G401.6 (cell line): ENCODE data around the gene PITPNM3.

Experiments used
- FAIRE-seq: peaks from 2 replicates; lab custom pipeline; 2012; peaks lifted over from hg19 to GRCh38; lab: Jason Lieb, UNC

Gene PITPNM3

GRCh38 chr17:6439951-6440350, 116.4 kb downstream of the PITPNM3 start:
- FAIRE-seq, result no peak

DNA sequence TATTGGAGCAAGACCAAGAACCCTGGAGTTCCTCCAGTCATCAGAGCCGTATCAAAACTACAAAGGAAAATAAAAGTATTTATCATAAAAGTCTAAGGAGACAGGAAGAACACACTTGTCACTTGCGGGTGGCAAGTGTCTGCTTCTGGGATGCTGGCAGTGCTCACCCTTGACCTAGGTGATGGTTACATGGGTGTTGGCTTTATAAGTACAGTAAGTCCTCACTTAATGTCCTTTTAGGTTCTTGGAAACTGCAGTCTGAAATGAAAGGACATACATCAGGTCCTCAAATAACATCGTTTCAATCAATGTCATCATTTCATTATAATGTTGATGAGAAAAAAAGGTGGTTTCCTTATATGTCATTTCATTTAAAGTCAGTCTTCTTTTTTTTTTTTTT, 118.4 kb downstream of the PITPNM3 start:
- no peak for FAIRE-seq

DNA sequence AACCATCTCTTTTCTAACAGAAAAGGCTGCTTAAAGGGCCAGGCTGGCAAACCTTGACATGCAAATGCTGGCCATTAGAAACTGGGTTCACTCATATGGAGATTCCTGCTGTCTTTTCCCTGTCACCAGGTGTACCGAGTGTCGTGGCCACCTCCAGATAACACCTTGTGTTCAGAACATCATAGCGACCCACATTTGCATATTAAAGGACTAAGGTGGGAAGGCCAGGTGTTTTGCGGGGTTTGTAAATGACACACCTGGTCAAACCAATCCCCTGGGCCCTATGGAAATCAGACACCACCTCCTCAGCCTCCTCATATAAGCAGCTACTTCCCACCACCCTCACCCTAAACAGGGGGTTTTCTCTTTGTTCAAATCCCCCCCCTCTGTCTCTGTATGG, 118.9 kb downstream of the PITPNM3 start:
- no peak for FAIRE-seq

GRCh38 chr17:6435968-6436367, 120.4 kb downstream of the PITPNM3 start:
- no peak for FAIRE-seq

- no peak for FAIRE-seq
Measured at GRCh38 chr17:6435051-6435450, 121.3 kb downstream of the PITPNM3 start, which contains the start of gene AIPL1. Gene AIPL1 (minus strand): TSS chr17:6435121. CDS start chr17:6435104, 17 bp downstream.

DNA sequence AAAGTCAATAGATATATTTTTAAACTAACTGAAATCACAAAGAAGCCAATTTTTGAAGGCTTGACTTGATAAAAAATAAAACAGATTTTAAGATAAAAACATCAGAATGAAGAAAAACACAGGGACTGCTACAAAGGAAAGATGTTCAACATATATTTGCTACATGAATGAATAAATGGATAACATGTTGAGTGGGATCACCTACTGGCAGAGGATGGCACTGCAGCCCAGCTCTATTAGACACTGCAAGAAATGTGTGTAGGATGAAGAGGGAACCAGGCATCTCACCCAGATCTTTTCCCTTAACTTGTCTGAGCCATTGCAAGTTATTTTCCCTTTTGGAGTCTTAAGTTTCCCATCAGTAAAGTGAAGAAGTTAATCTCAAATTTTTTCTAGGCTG, 125.6 kb downstream of the PITPNM3 start:
- no peak for FAIRE-seq

DNA sequence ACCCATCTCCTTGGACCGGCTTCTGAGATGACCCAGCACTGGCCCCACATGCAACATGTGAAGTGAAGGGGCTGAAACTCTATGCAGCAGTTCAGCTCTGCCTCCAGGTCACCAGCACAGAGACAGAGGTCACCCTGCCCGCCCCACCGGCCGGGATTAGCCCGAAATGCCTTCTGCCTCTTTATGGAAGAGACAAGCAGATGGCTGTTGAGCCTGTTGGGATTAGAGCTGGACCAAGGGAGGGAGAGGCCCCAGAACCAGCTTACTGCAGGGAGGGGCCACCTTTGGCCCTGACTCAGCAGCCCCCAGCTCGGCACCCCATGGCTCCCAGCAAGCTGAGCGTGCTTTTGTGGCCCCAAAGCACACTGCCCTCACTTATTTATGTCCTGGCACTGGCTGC, 127.1 kb downstream of the PITPNM3 start:
- no peak for FAIRE-seq

GRCh38 chr17:6428207-6428965, 128.0 kb downstream of the PITPNM3 start:
- FAIRE-seq, result no peak

DNA sequence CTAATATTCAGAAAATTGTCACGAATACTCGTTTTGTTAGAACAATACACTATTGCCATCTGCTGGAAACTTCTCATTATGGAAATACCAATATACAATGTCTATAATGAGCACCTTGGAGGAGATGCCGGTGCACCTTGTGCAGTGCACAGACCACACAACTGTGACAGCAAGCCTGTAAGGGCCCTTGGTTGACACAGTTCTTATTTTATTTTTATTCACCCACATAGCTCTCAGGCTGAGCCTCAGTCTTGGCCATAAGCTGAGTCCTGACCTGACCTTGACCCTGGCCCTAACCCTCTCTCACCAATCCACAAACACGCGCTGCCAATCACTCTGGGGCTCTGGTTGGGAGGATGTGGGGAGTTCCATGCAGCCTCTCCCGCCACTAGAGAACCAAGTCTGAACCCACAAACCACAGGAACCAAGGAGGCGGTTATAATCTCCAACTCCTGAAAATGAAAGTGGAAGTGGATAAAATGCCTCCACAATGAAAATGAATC, 129.0 kb downstream of the PITPNM3 start:
- FAIRE-seq, result no peak

- FAIRE-seq, result no peak
Measured at GRCh38 chr17:6426356-6427101, 129.8 kb downstream of the PITPNM3 start.

- FAIRE-seq, result no peak
Measured at GRCh38 chr17:6425407-6425806, 130.9 kb downstream of the PITPNM3 start.

DNA sequence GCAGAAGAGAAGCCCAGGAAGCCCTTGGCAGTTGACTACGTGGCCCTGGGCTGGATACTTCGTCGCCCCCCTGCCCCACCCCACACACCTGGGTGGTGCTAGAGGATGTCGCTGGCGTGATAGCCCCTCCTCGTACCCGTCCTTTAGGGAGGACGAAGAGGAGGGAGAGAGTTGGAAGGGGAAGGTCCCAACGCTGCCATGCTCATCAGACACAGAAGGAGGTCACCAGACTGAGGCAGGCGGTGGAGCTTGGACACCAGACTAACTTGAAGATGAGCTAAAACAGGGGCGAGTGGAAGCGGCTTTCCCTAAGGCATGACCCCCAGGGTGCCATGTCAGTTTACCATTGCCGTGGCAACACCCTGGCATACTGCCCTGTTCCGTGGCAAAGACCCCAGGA, 132.4 kb downstream of the PITPNM3 start:
- FAIRE-seq, result no peak

GRCh38 chr17:6422654-6423241, 133.6 kb downstream of the PITPNM3 start:
- FAIRE-seq, result no peak

GRCh38 chr17:6421700-6422604, 134.4 kb downstream of the PITPNM3 start:
- peak; percentile 21 for FAIRE-seq

- no peak for FAIRE-seq
Measured at GRCh38 chr17:6420173-6420641, 136.1 kb downstream of the PITPNM3 start.

GRCh38 chr17:6415616-6416015, 140.7 kb downstream of the PITPNM3 start:
- no peak for FAIRE-seq

GRCh38 chr17:6413065-6413464, 143.3 kb downstream of the PITPNM3 start:
- FAIRE-seq, result no peak

- FAIRE-seq, result no peak
Measured at GRCh38 chr17:6408735-6409134, 147.6 kb downstream of the PITPNM3 start.

GRCh38 chr17:6408276-6408675, 148.1 kb downstream of the PITPNM3 start:
- no peak for FAIRE-seq

GRCh38 chr17:6402258-6402657, 154.1 kb downstream of the PITPNM3 start:
- no peak for FAIRE-seq
